SK-MEL-5 (cell line): ENCODE results near the gene ERLEC1. TPM values are rescaled to one million over a fixed set of nuclear protein-coding genes. Genes with fewer than 3 reads are reported as not detected.
A peak's percentile ranks its signal among the peaks of the same experiment; 100 is the strongest.
"Not testable (repeated sequence)": the region's sequence is repeated elsewhere in the genome, so short reads cannot be mapped to it uniquely, and the experiment has no call there.

ENCODE experiments used
- DNase-seq: peaks from one replicate; pipeline ENCODE4 v3.0.0-alpha.2; 2016; ENCODE audit warnings: low read depth, low spot score
- in situ Hi-C: cut with HindIII; loops from 2 replicates; pipeline ENCODE4 v1.10.0; 2016; ENCODE audit warnings: low sequenced_read_pairs, high pct_unique_total_duplicates, low pct_unique_long_range_greater_than_20kb
- polyA plus RNA-seq, 2 experiments: library from polyadenylated mRNA; depleted of rRNA; stranded (reverse); fragments of >200 nt; gene quantifications; 2 replicates each; pipeline ENCODE4 v1.2.3, GENCODE V29; 2015
- total RNA-seq: library from RNA; depleted of rRNA; stranded (reverse); fragments of >200 nt; shearing (Covaris generic); gene quantifications from 2 replicates; pipeline ENCODE4 v1.2.3, GENCODE V29; 2014; rRNA removed

The ERLEC1 gene, protein sequence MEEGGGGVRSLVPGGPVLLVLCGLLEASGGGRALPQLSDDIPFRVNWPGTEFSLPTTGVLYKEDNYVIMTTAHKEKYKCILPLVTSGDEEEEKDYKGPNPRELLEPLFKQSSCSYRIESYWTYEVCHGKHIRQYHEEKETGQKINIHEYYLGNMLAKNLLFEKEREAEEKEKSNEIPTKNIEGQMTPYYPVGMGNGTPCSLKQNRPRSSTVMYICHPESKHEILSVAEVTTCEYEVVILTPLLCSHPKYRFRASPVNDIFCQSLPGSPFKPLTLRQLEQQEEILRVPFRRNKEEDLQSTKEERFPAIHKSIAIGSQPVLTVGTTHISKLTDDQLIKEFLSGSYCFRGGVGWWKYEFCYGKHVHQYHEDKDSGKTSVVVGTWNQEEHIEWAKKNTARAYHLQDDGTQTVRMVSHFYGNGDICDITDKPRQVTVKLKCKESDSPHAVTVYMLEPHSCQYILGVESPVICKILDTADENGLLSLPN
- total RNA-seq = 162 and 196 TPM in 2 replicates
- 216 and 223 TPM in 2 replicates for polyA plus RNA-seq (2015; cell fraction: cytosol; rRNA removed)
- 42.6 and 42.9 TPM in 2 replicates for polyA plus RNA-seq (2015; cell fraction: nucleus; rRNA removed)

DNA sequence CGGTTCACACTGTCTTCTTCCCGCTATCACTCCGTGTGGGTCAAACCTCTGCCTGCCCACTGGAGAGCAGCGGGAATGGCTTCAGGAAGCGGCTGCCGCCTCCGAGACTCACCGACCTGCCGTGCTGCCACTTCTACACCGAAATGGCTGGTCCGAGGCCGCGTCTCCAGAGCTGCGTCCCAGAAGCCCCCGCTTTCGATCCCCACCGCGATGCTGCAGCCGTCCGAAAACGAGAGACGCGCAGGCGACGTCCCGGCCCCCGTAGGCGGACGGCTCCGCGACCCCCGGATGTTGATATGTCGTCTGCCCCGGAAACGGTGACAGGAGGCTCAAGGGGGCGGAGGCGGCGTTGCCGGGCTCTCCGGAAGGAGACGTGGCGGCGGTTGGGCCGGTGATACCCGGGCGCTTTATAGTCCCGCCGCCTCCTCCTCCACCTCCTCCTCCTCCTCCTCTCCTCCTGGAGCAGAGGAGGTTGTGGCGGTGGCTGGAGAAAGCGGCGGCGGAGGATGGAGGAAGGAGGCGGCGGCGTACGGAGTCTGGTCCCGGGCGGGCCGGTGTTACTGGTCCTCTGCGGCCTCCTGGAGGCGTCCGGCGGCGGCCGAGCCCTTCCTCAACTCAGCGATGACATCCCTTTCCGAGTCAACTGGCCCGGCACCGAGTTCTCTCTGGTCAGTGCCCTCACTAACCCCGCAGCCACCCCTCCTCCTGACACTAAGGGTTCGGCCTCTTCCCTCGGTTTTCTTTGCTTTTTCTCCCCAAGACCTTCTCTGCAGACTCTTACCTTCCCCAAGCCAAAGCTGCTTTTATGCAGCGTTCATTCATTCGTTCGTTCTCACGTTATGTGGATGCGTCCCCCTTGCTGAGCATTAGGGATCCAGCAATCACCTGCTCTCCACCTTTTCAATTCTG is at the start of gene ERLEC1, which contains the start of gene ASB3:
TSS of gene ERLEC1 (plus strand) at position 340 of the 909 bp plus-strand sequence. CDS start at position 507, 167 bp downstream.
TSS of gene ASB3 (minus strand) at position 249 of the 909 bp plus-strand sequence. CDS start 21,381 bp downstream, outside the sequence.
- in situ Hi-C loops = no loop called here
- peak; percentile 93 for DNase-seq

DNA sequence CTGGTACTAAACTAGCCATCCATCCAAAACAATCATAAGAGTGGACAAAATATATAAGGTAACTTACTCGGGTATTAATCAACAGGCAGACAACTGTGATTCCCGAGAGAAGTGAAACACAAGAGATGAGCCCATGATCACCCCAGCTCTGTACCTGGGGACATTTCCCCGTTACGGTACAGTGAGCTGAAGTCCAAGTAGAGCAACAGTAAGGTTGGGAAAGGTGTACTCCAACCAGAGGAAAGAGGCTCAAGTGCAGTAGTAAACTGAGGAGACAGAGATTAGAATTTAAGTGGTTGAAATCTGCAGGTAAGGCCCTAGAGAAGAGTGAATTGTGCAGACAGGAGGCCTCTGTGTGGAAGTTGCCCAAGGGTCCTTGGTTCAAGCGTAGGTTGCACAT is 49.8 kb upstream of the ERLEC1 start:
- DNase-seq = no peak
- in situ Hi-C loops = no loop called here

DNA sequence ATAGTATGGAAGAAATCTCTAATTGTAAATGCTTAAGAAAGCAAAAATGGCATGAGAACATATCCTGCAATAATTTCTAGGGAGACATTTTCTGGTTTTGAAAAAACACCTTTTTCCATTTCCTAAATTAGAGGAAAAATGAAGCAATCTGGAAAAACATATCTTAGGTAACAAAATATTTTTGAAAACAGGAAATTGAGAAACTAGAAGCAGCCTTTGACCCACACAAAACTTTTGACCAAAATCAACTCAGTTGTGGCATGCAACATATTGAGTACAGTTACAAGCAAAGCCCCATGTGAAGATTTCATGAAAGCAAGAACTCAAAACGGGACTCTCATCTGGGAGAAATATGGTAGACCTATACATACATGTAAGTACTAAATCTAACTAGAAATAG is 47.8 kb upstream of the ERLEC1 start:
- no peak for DNase-seq
- in situ Hi-C loops = no loop called here

DNA sequence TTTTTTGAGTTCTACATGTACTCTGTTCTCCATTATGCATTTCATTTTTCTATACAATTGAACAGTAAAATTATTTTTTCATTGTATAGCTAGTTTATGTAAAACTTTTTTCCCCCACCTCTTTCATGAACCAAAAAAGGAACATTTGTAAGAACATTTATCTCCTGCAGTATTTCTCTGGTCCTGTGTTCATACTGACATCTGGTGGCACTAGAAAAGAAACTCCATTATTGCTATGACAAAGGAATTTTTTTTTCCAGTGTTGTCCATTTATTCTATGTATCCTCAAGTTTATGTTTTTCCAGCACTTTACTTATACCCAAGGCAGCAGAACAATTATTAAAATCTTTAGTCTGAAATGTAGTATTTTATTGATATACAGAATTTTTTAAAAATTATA is 46.7 kb upstream of the ERLEC1 start:
- peak; percentile 44 for DNase-seq
- in situ Hi-C loops = no loop called here

DNA sequence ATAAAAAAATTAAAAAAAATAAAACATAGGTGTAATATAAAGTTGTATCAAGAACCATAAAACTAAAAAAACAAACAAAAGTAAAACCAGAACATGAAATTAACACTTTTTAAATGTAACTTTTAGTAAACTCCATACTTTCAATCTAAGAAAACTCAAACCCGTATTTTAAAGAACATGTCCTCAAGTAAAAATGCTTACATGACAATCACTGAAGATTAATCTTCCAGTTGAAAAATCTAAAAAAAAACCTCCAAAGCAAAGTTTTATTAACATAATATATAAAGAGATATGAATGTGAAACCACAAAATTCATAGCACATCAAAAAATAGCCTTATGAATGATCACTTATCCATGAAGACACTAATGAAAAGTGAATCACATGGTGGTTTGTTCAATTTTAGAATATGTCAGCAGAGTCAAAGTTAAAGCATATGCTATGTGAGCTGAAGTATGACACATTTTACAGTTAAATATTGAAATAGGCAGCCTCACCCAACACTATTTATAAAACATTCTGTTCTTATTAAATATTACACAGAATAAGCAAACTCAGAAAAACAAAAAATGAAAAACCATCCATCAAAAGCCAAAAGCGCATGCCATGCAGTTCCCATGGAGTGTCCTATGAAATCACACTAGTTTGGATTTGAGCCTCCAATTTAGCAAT is 42.3 kb upstream of the ERLEC1 start:
- no peak for DNase-seq
- in situ Hi-C loops = no loop called here

DNA sequence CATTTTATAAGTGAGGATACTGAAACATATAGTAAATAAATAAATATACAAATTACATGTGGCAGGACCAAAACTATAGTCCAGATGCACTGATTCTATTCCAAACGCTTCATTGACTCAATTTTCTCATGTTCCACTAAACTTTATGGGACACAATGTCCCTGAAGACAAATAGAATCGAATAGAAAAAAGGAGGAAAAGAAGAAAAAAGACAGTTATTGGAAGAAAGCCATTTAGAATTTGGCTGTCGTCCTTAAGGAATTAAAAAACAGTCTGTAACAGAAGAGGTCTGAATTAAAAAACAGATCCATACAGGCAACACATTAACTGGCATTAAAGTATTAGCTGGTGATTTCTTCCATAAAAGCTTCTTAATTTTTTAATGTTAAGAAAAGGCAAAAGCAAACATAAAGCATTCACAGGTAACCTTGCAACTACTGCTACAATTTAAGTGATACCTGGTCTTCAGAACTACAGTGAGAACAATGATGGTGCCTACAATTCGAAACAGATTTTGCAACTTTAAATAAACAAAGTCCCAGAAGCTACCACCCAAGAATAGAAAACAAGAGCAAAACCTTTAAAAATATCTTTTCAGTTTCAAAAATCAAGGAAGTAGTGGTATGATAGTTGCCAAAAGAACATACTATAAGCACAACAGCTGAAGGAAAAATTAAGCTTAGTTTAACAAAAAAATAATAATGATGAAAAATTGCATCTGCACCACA is 36.6 kb upstream of the ERLEC1 start:
- in situ Hi-C loops = no loop called here
- no peak for DNase-seq

DNA sequence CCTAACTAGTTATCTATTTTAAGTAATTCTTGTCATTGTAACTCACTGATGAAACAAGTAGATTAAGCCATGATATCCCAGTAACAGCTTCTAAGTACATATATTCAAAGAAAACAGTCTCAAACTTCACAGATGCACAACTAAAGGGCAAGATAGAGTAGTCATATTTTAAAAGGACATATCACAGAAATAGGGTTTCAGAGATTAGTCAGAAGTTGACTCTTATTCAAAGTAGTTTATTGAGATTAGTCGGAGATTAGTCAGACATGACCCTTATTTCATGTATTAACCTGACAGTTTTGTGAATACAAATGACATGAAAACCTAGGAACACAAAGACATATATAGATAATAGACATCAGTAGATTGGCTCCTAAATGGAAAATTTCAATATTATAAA is 35.1 kb upstream of the ERLEC1 start:
- DNase-seq = no peak
- in situ Hi-C loops = no loop called here

DNA sequence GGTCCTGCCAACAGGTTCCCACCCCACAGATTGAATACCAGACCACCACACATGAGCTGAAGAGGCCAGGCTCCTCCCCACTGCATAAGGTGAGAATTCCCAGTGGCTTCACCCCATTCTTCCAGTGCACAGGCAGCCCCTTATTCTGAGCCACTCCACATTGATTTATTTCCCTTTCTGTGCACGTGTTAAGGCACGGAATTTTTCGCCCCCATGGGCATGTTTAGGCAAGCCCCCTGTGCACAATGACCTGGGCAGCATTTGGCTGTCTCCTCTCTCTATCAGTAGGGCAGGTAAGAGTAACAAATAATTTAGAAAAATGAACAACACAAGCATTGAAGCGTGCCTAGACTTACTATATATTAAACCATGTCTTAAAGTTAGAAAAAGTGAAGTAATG is 34.5 kb upstream of the ERLEC1 start:
- in situ Hi-C loops = no loop called here
- DNase-seq = no peak

DNA sequence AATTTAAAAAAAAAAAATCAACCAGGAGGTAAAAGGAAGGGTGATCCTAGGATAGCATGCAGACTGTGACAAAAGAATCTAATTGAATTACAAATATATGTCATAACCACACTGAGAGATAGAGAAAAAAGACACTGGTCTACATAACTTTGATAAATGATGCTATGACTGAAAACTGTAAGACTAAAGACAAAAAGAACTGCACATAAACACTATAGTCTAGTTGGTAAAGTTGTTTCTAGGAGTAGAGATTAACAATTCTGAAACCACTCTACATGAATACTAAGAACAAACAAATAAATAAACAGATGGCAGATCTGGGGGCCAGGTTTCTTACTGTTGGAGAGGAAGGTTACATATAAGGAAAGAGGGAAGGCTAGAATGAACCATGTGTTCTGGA is 33.8 kb upstream of the ERLEC1 start:
- DNase-seq = no peak
- in situ Hi-C loops = no loop called here

DNA sequence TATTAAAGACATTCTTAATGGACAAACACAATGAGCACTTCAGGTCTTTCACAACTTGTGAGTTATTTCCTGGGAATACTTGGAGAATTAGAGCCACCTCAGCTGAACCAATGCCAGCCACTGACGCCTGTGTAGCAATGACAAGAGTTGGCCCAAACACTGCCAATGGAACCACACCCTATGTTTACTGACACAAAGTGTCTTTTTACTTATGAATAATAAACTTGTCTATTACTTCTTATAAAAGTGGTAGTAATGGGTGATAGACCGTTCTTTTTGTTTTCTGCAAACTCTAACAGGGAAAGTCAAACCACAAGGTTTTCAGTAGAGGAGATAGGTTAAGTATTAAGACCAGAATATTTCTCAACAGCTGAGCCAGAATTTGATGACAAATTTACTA is 31.7 kb upstream of the ERLEC1 start:
- no peak for DNase-seq
- in situ Hi-C loops = no loop called here

DNA sequence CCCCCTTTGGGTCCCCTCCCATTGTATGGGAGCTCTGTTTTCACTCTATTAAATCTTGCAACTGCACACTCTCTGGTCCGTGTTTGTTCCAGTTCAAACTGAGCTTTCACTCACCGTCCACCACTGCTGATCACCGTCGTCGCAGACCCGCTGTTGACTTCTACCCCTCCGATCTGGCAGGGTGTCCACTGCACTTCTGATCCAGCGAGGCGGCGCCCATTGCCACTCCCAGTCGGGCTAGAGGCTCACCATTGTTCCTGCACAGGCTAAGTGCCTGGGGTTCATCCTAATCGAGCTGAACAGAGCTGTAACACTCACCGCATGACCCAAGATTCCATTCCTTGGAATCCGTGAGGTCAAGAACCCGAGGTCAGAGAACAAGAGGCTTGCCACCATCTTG is 30.2 kb upstream of the ERLEC1 start:
- DNase-seq = no peak
- in situ Hi-C loops = no loop called here

DNA sequence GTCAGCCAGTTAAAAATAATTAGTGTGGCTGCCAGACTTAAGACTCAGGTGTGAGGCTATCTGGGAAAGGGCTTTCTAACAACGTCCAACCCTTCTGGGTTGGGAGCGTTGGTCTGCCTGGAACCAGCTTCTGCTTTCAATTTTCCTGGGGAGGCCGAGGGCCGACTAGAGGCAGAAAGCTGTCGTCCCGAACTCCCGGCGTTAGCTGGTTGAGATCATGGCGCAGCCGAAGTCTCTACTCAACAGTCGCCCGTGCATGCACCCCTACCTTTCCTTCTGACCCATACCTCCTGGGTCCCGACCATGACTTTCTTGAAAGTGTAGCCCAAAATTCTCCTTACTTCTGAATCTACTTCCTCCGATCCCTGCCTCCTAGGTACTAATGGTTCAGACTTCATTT is 29.6 kb upstream of the ERLEC1 start:
- in situ Hi-C loops, DNase-seq: not testable (repeated sequence)

DNA sequence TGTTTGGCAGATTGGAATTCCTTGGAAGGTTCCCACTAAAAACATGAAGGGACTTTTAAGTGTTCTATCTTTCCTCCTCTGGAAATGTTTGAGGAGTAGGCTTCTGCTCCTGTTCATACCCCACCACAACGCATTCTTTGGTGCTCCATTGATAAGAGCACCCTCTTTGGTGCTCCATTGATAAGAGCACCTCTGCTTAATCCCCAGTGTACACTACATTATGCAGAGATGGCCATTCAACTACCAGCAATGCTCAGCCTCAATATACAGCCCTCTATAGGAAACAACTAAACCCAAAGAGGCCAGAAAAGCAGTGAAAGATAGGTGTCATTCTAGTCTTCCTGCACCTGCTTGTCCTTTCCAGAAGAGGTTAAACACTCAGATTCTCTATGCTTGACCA is 21.1 kb upstream of the ERLEC1 start:
- no peak for DNase-seq
- in situ Hi-C loops = no loop called here

DNA sequence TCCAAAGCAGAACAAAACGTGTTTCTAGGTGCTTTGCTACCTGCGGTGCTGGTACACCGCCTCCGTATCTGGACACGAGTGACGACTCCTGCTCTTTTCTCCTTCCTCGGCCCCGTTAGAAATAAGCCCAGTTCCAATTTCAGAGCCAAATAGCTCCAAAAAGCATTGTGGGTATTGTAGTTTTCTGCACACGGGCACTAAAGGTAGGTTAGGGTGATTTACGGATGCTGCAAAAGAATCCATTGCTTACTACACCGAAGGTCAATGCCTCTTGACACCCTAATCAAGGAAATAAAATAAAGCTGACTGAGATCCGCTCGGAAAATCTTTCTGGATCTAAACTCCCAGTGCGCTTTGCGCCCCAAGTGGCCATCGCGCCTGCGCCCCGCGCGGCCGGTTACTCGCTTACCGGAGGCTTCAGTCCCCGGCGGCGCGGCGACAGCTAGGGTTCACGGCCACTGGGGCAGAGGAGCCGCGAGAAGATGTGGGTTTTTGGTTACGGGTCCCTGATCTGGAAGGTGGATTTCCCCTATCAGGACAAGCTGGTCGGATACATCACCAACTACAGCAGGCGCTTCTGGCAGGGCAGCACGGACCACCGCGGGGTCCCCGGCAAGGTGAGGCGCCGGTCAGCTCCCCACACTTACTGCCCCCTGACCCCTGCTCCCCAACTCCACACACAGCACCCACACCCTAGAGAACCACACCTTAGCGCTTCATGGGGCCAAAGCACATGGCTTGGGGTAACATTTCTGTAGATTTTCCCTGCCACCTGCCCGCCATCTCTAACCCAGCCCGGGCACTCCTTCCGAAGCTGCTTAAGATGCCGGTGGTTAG is 19.2 kb upstream of the ERLEC1 start, which contains the start of gene CHAC2:
TSS of gene CHAC2 (plus strand) at position 400 of the 837 bp plus-strand sequence. CDS start at position 483, 83 bp downstream.
- DNase-seq = peak; percentile 86
- in situ Hi-C loops = no loop called here

DNA sequence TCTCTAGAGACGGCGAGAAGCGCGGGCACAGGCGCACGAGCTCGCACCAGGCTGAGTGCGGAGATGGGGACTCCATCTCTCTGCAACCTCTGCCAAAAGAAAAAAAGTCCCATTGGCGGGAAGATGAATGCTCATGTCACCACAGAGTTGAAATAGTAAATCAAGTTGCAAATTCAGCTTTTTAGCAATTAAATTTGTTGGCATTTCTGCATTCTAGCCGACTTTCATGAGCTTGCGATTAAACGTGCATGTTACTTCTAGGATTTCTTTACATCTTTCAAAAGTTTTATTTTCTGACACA is 18.7 kb upstream of the ERLEC1 start:
- DNase-seq = peak; percentile 63
- in situ Hi-C loops = no loop called here

DNA sequence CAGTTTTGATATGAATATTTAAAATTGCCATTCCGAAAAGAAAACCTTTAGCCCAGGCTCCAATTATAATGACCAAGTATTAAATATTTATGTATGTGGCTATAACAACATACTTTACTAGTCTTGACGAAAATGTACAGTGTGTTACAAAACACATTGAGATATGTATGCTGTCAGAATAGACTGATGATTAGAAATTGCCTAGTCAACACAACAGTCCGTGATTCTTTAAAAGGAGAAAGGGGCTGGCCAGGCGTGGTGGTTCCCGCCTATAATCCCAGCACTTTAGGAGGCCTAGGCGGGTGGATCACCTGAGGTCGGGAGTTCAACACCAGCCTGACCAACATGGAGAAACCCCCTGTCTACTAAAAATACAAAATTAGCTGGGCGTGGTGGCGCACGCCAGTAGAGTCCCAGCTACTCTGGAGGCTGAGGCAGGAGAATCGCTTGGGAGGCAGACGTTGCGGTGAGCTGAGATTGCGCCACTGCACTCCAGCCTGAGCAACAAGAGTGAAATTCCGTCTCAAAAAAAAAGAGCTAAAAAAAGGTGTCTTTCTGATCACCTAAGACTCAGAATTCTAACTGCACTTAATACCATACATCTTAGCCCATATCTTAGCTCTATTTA is 17.4 kb upstream of the ERLEC1 start:
- DNase-seq = no peak
- in situ Hi-C loops = no loop called here
